H9 (cell line): ENCODE results near the gene LUZP1. TPM values are rescaled to one million over a fixed set of nuclear protein-coding genes. Genes with fewer than 3 reads are reported as not detected.

ENCODE experiments used
- DNase-seq: peaks from one replicate; pipeline ENCODE4 v3.0.0-alpha.2; 2017
- H2AFZ ChIP-seq: one replicate; pipeline ENCODE4 v1.6.1; 2013; ENCODE audit warnings: mild to moderate bottlenecking, low read length, control low read depth, moderate library complexity
- H2AK5ac ChIP-seq: 2 replicates; pipeline ENCODE4 v1.6.1; 2013; ENCODE audit warnings: low read length, control low read depth, mixed read lengths; ENCODE audit not compliant: insufficient read length
- H2BK120ac ChIP-seq: one replicate; pipeline ENCODE4 v1.6.1; 2013; ENCODE audit warnings: low read depth, mild to moderate bottlenecking, low read length, control low read depth, inconsistent platforms; ENCODE audit not compliant: poor library complexity, severe bottlenecking
- H2BK12ac ChIP-seq: 2 replicates; pipeline ENCODE4 v1.6.1; 2013; ENCODE audit warnings: low read length, control low read depth, mixed read lengths, low read depth; ENCODE audit not compliant: insufficient read length
- H2BK15ac ChIP-seq: 2 replicates; pipeline ENCODE4 v1.6.1; 2013; ENCODE audit warnings: low read depth, low read length, control low read depth
- H2BK20ac ChIP-seq: one replicate; pipeline ENCODE4 v1.6.1; 2013; ENCODE audit warnings: low read depth, mild to moderate bottlenecking, low read length, control low read depth, inconsistent platforms; ENCODE audit not compliant: poor library complexity, severe bottlenecking
- H2BK5ac ChIP-seq: 2 replicates; pipeline ENCODE4 v1.6.1; 2013; ENCODE audit warnings: low read length, control low read depth, mixed read lengths; ENCODE audit not compliant: insufficient read length
- H3K14ac ChIP-seq: 2 replicates; pipeline ENCODE4 v1.6.1; 2013; ENCODE audit warnings: low read length, control low read depth; ENCODE audit not compliant: insufficient read depth
- H3K18ac ChIP-seq: 2 replicates; pipeline ENCODE4 v1.6.1; 2013; ENCODE audit warnings: low read depth, mild to moderate bottlenecking, mixed read lengths, low read length, control low read depth; ENCODE audit not compliant: insufficient read length
- H3K23ac ChIP-seq: 2 replicates; pipeline ENCODE4 v1.6.1; 2013; ENCODE audit warnings: low read length, control low read depth, mixed read lengths, low read depth; ENCODE audit not compliant: insufficient read length
- H3K23me2 ChIP-seq: 2 replicates; pipeline ENCODE4 v1.6.1; 2013; ENCODE audit warnings: low read depth, mild to moderate bottlenecking, mixed read lengths, low read length, control low read depth; ENCODE audit not compliant: insufficient read length, poor library complexity, severe bottlenecking
- H3K27ac ChIP-seq: 2 replicates; pipeline ENCODE4 v1.5.1; 2013; ENCODE audit warnings: low read length, control low read depth, mixed read lengths, low read depth; ENCODE audit not compliant: insufficient read length
- H3K27me3 ChIP-seq: 2 replicates; pipeline ENCODE4 v1.6.1; 2013; ENCODE audit warnings: low read length, control low read depth, inconsistent platforms; ENCODE audit not compliant: insufficient read depth
- H3K4ac ChIP-seq: 2 replicates; pipeline ENCODE4 v1.6.1; 2013; ENCODE audit warnings: low read depth, mild to moderate bottlenecking, control low read depth, inconsistent platforms, low read length, moderate library complexity
- H3K4me1 ChIP-seq: 2 replicates; pipeline ENCODE4 v1.6.1; 2013; ENCODE audit warnings: low read length, control low read depth, inconsistent platforms; ENCODE audit not compliant: insufficient read depth
- H3K4me2 ChIP-seq: 2 replicates; pipeline ENCODE4 v1.6.1; 2013; ENCODE audit warnings: low read length, control low read depth, mixed read lengths; ENCODE audit not compliant: insufficient read length, insufficient read depth
- H3K56ac ChIP-seq: 2 replicates; pipeline ENCODE4 v1.6.1; 2013; ENCODE audit warnings: low read depth, mild to moderate bottlenecking, mixed read lengths, low read length, control low read depth; ENCODE audit not compliant: insufficient read length
- H3K79me1 ChIP-seq: 2 replicates; pipeline ENCODE4 v1.6.1; 2013; ENCODE audit warnings: low read depth, mild to moderate bottlenecking, moderate library complexity, low read length, control low read depth, inconsistent platforms; ENCODE audit not compliant: insufficient read depth, poor library complexity, severe bottlenecking
- H3K79me2 ChIP-seq: 2 replicates; pipeline ENCODE4 v1.6.1; 2013; ENCODE audit warnings: low read length, control low read depth, inconsistent platforms; ENCODE audit not compliant: insufficient read depth
- H3K9ac ChIP-seq: 2 replicates; pipeline ENCODE4 v1.6.1; 2013; ENCODE audit warnings: low read length, control low read depth, mixed read lengths; ENCODE audit not compliant: insufficient read length; ENCODE audit errors: extremely low read depth
- H3K9me3 ChIP-seq: one replicate; pipeline ENCODE4 v1.6.1; 2013; ENCODE audit warnings: low read depth, low read length, inconsistent platforms; ENCODE audit not compliant: control insufficient read depth
- H3T11ph ChIP-seq: one replicate; pipeline ENCODE4 v1.6.1; 2013; ENCODE audit warnings: mild to moderate bottlenecking, low read length, control low read depth, inconsistent platforms
- H4K20me1 ChIP-seq: one replicate; pipeline ENCODE4 v1.6.1; 2013; ENCODE audit not compliant: control insufficient read depth, insufficient read length, insufficient read depth
- H4K5ac ChIP-seq: 2 replicates; pipeline ENCODE4 v1.6.1; 2013; ENCODE audit warnings: low read depth, mild to moderate bottlenecking, mixed read lengths, low read length, control low read depth; ENCODE audit not compliant: insufficient read length
- H4K8ac ChIP-seq: replicated peaks from 2 replicates; pipeline ENCODE4 v1.6.1; 2013; ENCODE audit warnings: low read length, control low read depth, mixed read lengths, low read depth; ENCODE audit not compliant: insufficient read length
- H4K91ac ChIP-seq: 2 replicates; pipeline ENCODE4 v1.6.1; 2013; ENCODE audit warnings: low read depth, mild to moderate bottlenecking, moderate library complexity, mixed read lengths, low read length, control low read depth; ENCODE audit not compliant: insufficient read length
- H3K27ac Mint-ChIP-seq, 3 experiments: 2 replicates in 2 of 3; 3 replicates in 1 of 3; pipeline ENCODE4 v1.8.0; 2020 to 2021; ENCODE audit warnings: mixed read lengths in 3 of 3, mild to moderate bottlenecking in 1 of 3, moderate library complexity in 1 of 3
- H3K27me3 Mint-ChIP-seq: 2 replicates; pipeline ENCODE4 v1.8.0; 2021; ENCODE audit warnings: low read depth, mild to moderate bottlenecking, moderate library complexity, mixed read lengths
- H3K36me3 Mint-ChIP-seq, 3 experiments: 2 replicates in 2 of 3; 3 replicates in 1 of 3; pipeline ENCODE4 v1.8.0; 2020 to 2021; ENCODE audit warnings: low read depth in 3 of 3, mixed read lengths in 3 of 3; ENCODE audit not compliant: insufficient read depth in 1 of 3
- H3K4me1 Mint-ChIP-seq, 2 experiments: 2 replicates each; pipeline ENCODE4 v1.8.0; 2020; ENCODE audit warnings: mixed read lengths in 2 of 2
- H3K4me3 Mint-ChIP-seq, 2 experiments: 2 replicates in 1 of 2; 3 replicates in 1 of 2; pipeline ENCODE4 v1.8.0; 2020 to 2021; ENCODE audit warnings: mild to moderate bottlenecking in 2 of 2, mixed read lengths in 2 of 2, moderate library complexity in 1 of 2
- H3K9me3 Mint-ChIP-seq, 2 experiments: 2 replicates in 1 of 2; 3 replicates in 1 of 2; pipeline ENCODE4 v1.8.0; 2020; ENCODE audit warnings: mild to moderate bottlenecking in 2 of 2, mixed read lengths in 2 of 2, moderate library complexity in 1 of 2
- WGBS: extraction: QIAGEN DNeasy Blood & Tissue Kit; methylation state at CpG from one replicate; pipeline ENCODE4 v1.1.7; 2013; ENCODE audit warnings: missing lambda C conversion rate, low lambda C conversion rate, mixed read lengths; ENCODE audit not compliant: insufficient read length; ENCODE audit errors: extremely low coverage; 5-methylcytosine and 5-hydroxymethylcytosine counted together
- total RNA-seq: library from RNA; stranded (reverse); gene quantifications from 2 replicates; pipeline ENCODE4 v1.2.1, GENCODE V29; 2021
- TF ChIP-seq, protein P1 (sequence below): fragments of 200-600 bp; sonication (generic); conservative IDR thresholded peaks from 3 replicates; pipeline ENCODE4 v1.8.0; 2021; ENCODE audit warnings: antibody characterized with exemption, mild to moderate bottlenecking

LUZP1 gene
- total RNA-seq, 1 experiment from 2014 or later, result 48.2 TPM

- Histone ChIP-seq H3K79me2 (peaks cover 35% of the 10 kb centered on the region; the same call in 1 of the 2 replicates), H3K18ac (no peak overlapping the region), H2BK12ac (no peak overlapping the region), H2BK120ac (no peak overlapping the region), H2AFZ (no peak overlapping the region), H3K27me3 (no peaks in the 10 kb centered on the region), H3K79me1 (peaks cover 11% of the 10 kb centered on the region), H2BK5ac (no peak overlapping the region), H4K5ac (no peak overlapping the region), H2BK20ac (no peak overlapping the region), H2AK5ac (no peak overlapping the region), H3K23me2 (no peaks in the 10 kb centered on the region), H4K8ac (no peak overlapping the region), H3K27ac (no peak overlapping the region), H3K14ac (no peak overlapping the region), H4K20me1 (no peaks in the 10 kb centered on the region), H3K56ac (no peak overlapping the region), H3K4me2 (no peak overlapping the region), H2BK15ac (no peak overlapping the region), H3K9me3 (no peaks in the 10 kb centered on the region), H3K9ac (no peak overlapping the region), H3T11ph (no peak overlapping the region), H3K4me1 (peaks cover 7% of the 10 kb centered on the region; the same call in 1 of the 2 replicates), H4K91ac (no peak overlapping the region), H3K23ac (no peak overlapping the region), H3K4ac (no peak overlapping the region)
- TF ChIP-seq, protein P1, sequence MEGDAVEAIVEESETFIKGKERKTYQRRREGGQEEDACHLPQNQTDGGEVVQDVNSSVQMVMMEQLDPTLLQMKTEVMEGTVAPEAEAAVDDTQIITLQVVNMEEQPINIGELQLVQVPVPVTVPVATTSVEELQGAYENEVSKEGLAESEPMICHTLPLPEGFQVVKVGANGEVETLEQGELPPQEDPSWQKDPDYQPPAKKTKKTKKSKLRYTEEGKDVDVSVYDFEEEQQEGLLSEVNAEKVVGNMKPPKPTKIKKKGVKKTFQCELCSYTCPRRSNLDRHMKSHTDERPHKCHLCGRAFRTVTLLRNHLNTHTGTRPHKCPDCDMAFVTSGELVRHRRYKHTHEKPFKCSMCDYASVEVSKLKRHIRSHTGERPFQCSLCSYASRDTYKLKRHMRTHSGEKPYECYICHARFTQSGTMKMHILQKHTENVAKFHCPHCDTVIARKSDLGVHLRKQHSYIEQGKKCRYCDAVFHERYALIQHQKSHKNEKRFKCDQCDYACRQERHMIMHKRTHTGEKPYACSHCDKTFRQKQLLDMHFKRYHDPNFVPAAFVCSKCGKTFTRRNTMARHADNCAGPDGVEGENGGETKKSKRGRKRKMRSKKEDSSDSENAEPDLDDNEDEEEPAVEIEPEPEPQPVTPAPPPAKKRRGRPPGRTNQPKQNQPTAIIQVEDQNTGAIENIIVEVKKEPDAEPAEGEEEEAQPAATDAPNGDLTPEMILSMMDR, result no peak
- Mint-ChIP-seq H3K27me3 (no peaks in the 10 kb centered on the region), H3K27ac (peak overlapping the region in 2 of 3 experiments; percentile 16 to 69; a peak in 1 of 7 replicates), H3K4me1 (peaks cover 23 to 32% of the 10 kb centered on the region in 2 experiments), H3K4me3 (no peak overlapping the region), H3K36me3 (peaks cover 0 to 19% (median 3%) of the 10 kb centered on the region in 3 experiments; a peak in 4 of 7 replicates), H3K9me3 (no peaks in the 10 kb centered on the region)
- no peak for DNase-seq
- WGBS, result no CpG with 5 or more reads among the region's 5 CpGs
Measured at GRCh38 chr1:23040509-23040908, 128.1 kb downstream of the LUZP1 start.
